Sigmoid colon (tissue), 4 donors: Measurements from ENCODE around the gene CARD14.

Experiments
- CTCF ChIP-seq, 4 experiments: fragments of 450-650 bp in 3 of 4; fragments of 200-600 bp in 1 of 4; IDR thresholded peaks; one replicate each; pipeline ENCODE4 v1.5.1; 2016 to 2019; ENCODE audit warnings: antibody characterized with exemption in 4 of 4, mild to moderate bottlenecking in 3 of 4, moderate library complexity in 2 of 4
- EP300 ChIP-seq, 4 donors: sonication (generic); formaldehyde crosslinking; IDR thresholded peaks; one replicate each; pipeline ENCODE4 v1.6.1; 2017; ENCODE audit warnings: antibody characterized with exemption in 4 of 4
- POLR2A ChIP-seq, 2 donors: fragments of 450-650 bp; IDR thresholded peaks; one replicate each; pipeline ENCODE4 v1.6.1; 2016; ENCODE audit warnings: antibody characterized with exemption in 2 of 2, mild to moderate bottlenecking in 2 of 2, moderate library complexity in 2 of 2
- POLR2AphosphoS5 ChIP-seq, 4 donors: sonication (generic); formaldehyde crosslinking; IDR thresholded peaks; one replicate each; pipeline ENCODE4 v1.6.1; 2017; ENCODE audit warnings: antibody characterized with exemption in 4 of 4

- TF ChIP-seq CTCF (IDR thresholded peaks at IDR 0.05) (no peak), POLR2AphosphoS5 (IDR thresholded peaks at IDR 0.05) (no peak), POLR2A (IDR thresholded peaks at IDR 0.05) (no peak), EP300 (IDR thresholded peaks at IDR 0.05) (no peak)
These were observed 17.3 kb downstream of the CARD14 start for GRCh38 chr17:80187090-80187489.
